ENCODE data around the gene GLO1. TPM values are rescaled to one million over a fixed set of nuclear protein-coding genes. Genes with fewer than 3 reads are reported as not detected.

GLO1 gene
- total and polyA plus RNA-seq, 9 of the 15 experiments (the other 6 are each of a cell fraction or from before 2014, with no cell fraction given), result 155 to 331 (median 203) TPM

GRCh38 chr6:38702558-38703397 is at the start of gene GLO1 (continued):
- TF ChIP-seq SMARCC2 (IDR thresholded peaks at IDR 0.05; ENCODE audit: low read depth) (no peak; the same call in 1 of the 2 replicates), E2F8 (IDR thresholded peaks at IDR 0.05; ENCODE audit: low read depth, partially characterized antibody) (peak; percentile 17), TAF7 (tag; IDR thresholded peaks at IDR 0.05) (peak; percentile 93), PHB (CRISPR knock-in tag; IDR thresholded peaks at IDR 0.05) (no peak), VEZF1 (CRISPR knock-in tag; IDR thresholded peaks at IDR 0.05) (peak; percentile 46; the same call in 1 of the 2 replicates), ZNF253 (CRISPR knock-in tag; conservative IDR thresholded peaks at IDR 0.05) (no peak), ZNF57 (CRISPR knock-in tag; IDR thresholded peaks at IDR 0.05) (no peak), HMBOX1 (IDR thresholded peaks at IDR 0.05) (no peak), ZNF165 (CRISPR knock-in tag; IDR thresholded peaks at IDR 0.05; ENCODE audit: borderline replicate concordance) (no peak), FOXK2 (conservative IDR thresholded peaks at IDR 0.05 in 1 of 2, IDR thresholded peaks at IDR 0.05 in 1 of 2; ENCODE audit: low read depth in 2 of 2) (peak; percentile 51 to 58; a peak in 3 of 4 replicates), ZNF431 (CRISPR knock-in tag; IDR thresholded peaks at IDR 0.05) (peak; percentile 72), ZNF41 (CRISPR knock-in tag; conservative IDR thresholded peaks at IDR 0.05) (no peak), MIER1 (IDR thresholded peaks at IDR 0.05; ENCODE audit: low read depth) (no peak), ZBTB49 (CRISPR knock-in tag; IDR thresholded peaks at IDR 0.05; ENCODE audit: borderline replicate concordance) (peak; percentile 73; the same call in 1 of the 2 replicates), TBP (optimal IDR thresholded peaks at IDR 0.05; ENCODE audit: low read depth, low read length) (peak; percentile 95), TCF7L2 (IDR thresholded peaks at IDR 0.05; ENCODE audit: low read depth, low read length) (no peak), ZNF140 (CRISPR knock-in tag; IDR thresholded peaks at IDR 0.05) (no peak)
